ENCODE results near the gene HUNK. TPM values are rescaled to one million over a fixed set of nuclear protein-coding genes. Genes with fewer than 3 reads are reported as not detected.

HUNK gene
- total RNA-seq, 1 donor from 2014 or later = 41.9 TPM

GRCh38 chr21:31838586-31839355, 34.0 kb upstream of the HUNK start:
- TF ChIP-seq CTCF (IDR thresholded peaks at IDR 0.05; ENCODE audit: unreplicated experiment) = no peak
- no peak overlapping the region for H3K4me3 Mint-ChIP-seq (ENCODE audit: low read depth)
- H3K36me3 Mint-ChIP-seq (ENCODE audit: insufficient read depth) = no peaks in the 10 kb centered on the region
- H3K9me3 Mint-ChIP-seq (ENCODE audit: low read depth) = no peaks in the 10 kb centered on the region
- H3K4me1 Mint-ChIP-seq (ENCODE audit: low read depth) = no peaks in the 10 kb centered on the region
- no peak for DNase-seq (ENCODE audit: low spot score, unreplicated experiment)
- peaks cover 4% of the 10 kb centered on the region for H3K27me3 Mint-ChIP-seq
- no peak overlapping the region for H3K27ac Mint-ChIP-seq

DNA sequence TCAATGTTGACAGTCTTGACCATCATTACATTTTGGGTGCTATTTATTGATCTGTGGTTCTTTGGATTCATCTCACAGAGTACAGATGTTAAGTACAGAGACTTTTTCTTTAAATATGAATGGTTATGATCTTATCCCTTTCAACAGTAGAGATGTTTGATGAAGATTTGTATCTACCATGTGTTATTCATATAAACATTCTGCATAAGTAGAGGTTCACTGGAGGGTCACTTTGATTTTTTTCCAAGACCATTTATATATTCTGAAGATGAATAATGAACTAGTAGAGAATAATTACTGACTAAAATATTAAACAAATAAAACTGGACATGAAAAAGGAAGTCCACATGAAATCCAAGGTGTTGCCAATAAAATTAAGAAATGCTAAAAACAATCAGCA, 28.6 kb upstream of the HUNK start:
- H3K36me3 Mint-ChIP-seq (ENCODE audit: insufficient read depth) = no peaks in the 10 kb centered on the region
- H3K27ac Mint-ChIP-seq = no peak overlapping the region
- no peak overlapping the region for H3K4me3 Mint-ChIP-seq (ENCODE audit: low read depth)
- peaks cover 8% of the 10 kb centered on the region for H3K27me3 Mint-ChIP-seq
- TF ChIP-seq CTCF (IDR thresholded peaks at IDR 0.05; ENCODE audit: unreplicated experiment) = no peak
- DNase-seq (ENCODE audit: low spot score, unreplicated experiment) = no peak
- H3K4me1 Mint-ChIP-seq (ENCODE audit: low read depth) = no peaks in the 10 kb centered on the region
- H3K9me3 Mint-ChIP-seq (ENCODE audit: low read depth) = no peaks in the 10 kb centered on the region

GRCh38 chr21:31845151-31845729, 27.6 kb upstream of the HUNK start:
- no peak for DNase-seq (ENCODE audit: low spot score, unreplicated experiment)

GRCh38 chr21:31846690-31847089, 26.1 kb upstream of the HUNK start:
- TF ChIP-seq CTCF (IDR thresholded peaks at IDR 0.05; ENCODE audit: unreplicated experiment) = no peak
- Mint-ChIP-seq H3K4me1 (ENCODE audit: low read depth) (no peaks in the 10 kb centered on the region), H3K9me3 (ENCODE audit: low read depth) (no peaks in the 10 kb centered on the region), H3K27ac (no peak overlapping the region), H3K27me3 (peaks cover 4% of the 10 kb centered on the region), H3K4me3 (ENCODE audit: low read depth) (no peak overlapping the region), H3K36me3 (ENCODE audit: insufficient read depth) (no peaks in the 10 kb centered on the region)
- no peak for DNase-seq (ENCODE audit: low spot score, unreplicated experiment)

More at GRCh38 chr21:31845151-31845729, 27.6 kb upstream of the HUNK start:
- TF ChIP-seq CTCF (IDR thresholded peaks at IDR 0.05; ENCODE audit: unreplicated experiment) = no peak
- no peaks in the 10 kb centered on the region for H3K9me3 Mint-ChIP-seq (ENCODE audit: low read depth)
- H3K27me3 Mint-ChIP-seq = peaks cover 6% of the 10 kb centered on the region
- H3K36me3 Mint-ChIP-seq (ENCODE audit: insufficient read depth) = no peaks in the 10 kb centered on the region
- no peaks in the 10 kb centered on the region for H3K4me1 Mint-ChIP-seq (ENCODE audit: low read depth)
- no peak overlapping the region for H3K27ac Mint-ChIP-seq
- no peak overlapping the region for H3K4me3 Mint-ChIP-seq (ENCODE audit: low read depth)

- H3K4me1 Mint-ChIP-seq (ENCODE audit: low read depth) = no peaks in the 10 kb centered on the region
- H3K27me3 Mint-ChIP-seq = peaks cover 4% of the 10 kb centered on the region
- no peak for DNase-seq (ENCODE audit: low spot score, unreplicated experiment)
- no peak overlapping the region for H3K27ac Mint-ChIP-seq
- no peak for TF ChIP-seq CTCF (IDR thresholded peaks at IDR 0.05; ENCODE audit: unreplicated experiment)
- H3K36me3 Mint-ChIP-seq (ENCODE audit: insufficient read depth) = no peaks in the 10 kb centered on the region
- H3K4me3 Mint-ChIP-seq (ENCODE audit: low read depth) = no peak overlapping the region
- H3K9me3 Mint-ChIP-seq (ENCODE audit: low read depth) = peaks cover 3% of the 10 kb centered on the region
Observed at GRCh38 chr21:31847761-31848160, 25.1 kb upstream of the HUNK start.

Data from progenitor cell of endocrine pancreas (in vitro differentiated cells).